Mesendoderm (in vitro differentiated cells): ENCODE data around the gene QPRT. TPM values are rescaled to one million over a fixed set of nuclear protein-coding genes. Genes with fewer than 3 reads are reported as not detected.
"Not testable (repeated sequence)": the region's sequence is repeated elsewhere in the genome, so short reads cannot be mapped to it uniquely, and the experiment has no call there.

Source experiments
- DNase-seq: peaks from one replicate; pipeline ENCODE4 v3.0.0; 2013
- H2AK5ac ChIP-seq: 2 replicates; pipeline ENCODE4 v1.6.1; 2013; ENCODE audit warnings: low read length, inconsistent platforms
- H2BK120ac ChIP-seq: 2 replicates; pipeline ENCODE4 v1.6.1; 2013; ENCODE audit warnings: low read depth, mild to moderate bottlenecking, low read length, moderate library complexity, mixed read lengths
- H2BK15ac ChIP-seq: replicated peaks from 2 replicates; pipeline ENCODE4 v1.6.1; 2013; ENCODE audit warnings: low read depth, mild to moderate bottlenecking, moderate library complexity
- H2BK5ac ChIP-seq: 2 replicates; pipeline ENCODE4 v1.6.1; 2013; ENCODE audit warnings: low read length, inconsistent platforms
- H3K18ac ChIP-seq: 2 replicates; pipeline ENCODE4 v1.6.1; 2013; ENCODE audit warnings: mild to moderate bottlenecking, low read length, mixed read lengths
- H3K23ac ChIP-seq: one replicate; pipeline ENCODE4 v1.6.1; 2013; ENCODE audit warnings: low read length
- H3K27ac ChIP-seq: 2 replicates; pipeline ENCODE4 v1.5.1; 2013; ENCODE audit warnings: low read depth, mild to moderate bottlenecking, inconsistent platforms, low read length, moderate library complexity
- H3K27me3 ChIP-seq: 2 replicates; pipeline ENCODE4 v1.6.1; 2013; ENCODE audit warnings: low read length, control low read depth, mild to moderate bottlenecking, inconsistent platforms; ENCODE audit not compliant: insufficient read depth, poor library complexity
- H3K36me3 ChIP-seq: 2 replicates; pipeline ENCODE4 v1.6.1; 2013; ENCODE audit warnings: low read length, inconsistent platforms; ENCODE audit not compliant: control insufficient read depth, insufficient read depth
- H3K4ac ChIP-seq: one replicate; pipeline ENCODE4 v1.6.1; 2013; ENCODE audit warnings: low read depth, mild to moderate bottlenecking, low read length, moderate library complexity
- H3K4me1 ChIP-seq: 2 replicates; pipeline ENCODE4 v1.6.1; 2013; ENCODE audit warnings: low read depth, low read length, inconsistent platforms; ENCODE audit not compliant: control insufficient read depth
- H3K4me2 ChIP-seq: 2 replicates; pipeline ENCODE4 v1.6.1; 2013; ENCODE audit warnings: low read length
- H3K4me3 ChIP-seq: 2 replicates; pipeline ENCODE4 v1.5.1; 2013; ENCODE audit warnings: mild to moderate bottlenecking, low read length
- H3K56ac ChIP-seq: one replicate; pipeline ENCODE4 v1.6.1; 2013; ENCODE audit warnings: low read length
- H3K79me1 ChIP-seq: 2 replicates; pipeline ENCODE4 v1.6.1; 2013; ENCODE audit warnings: low read length, inconsistent platforms
- H3K79me2 ChIP-seq: 2 replicates; pipeline ENCODE4 v1.6.1; 2013; ENCODE audit warnings: mild to moderate bottlenecking, low read length; ENCODE audit not compliant: control insufficient read depth, insufficient read depth
- H3K9ac ChIP-seq: 2 replicates; pipeline ENCODE4 v1.6.1; 2013; ENCODE audit warnings: low read length, inconsistent platforms
- H4K5ac ChIP-seq: one replicate; pipeline ENCODE4 v1.6.1; 2013; ENCODE audit warnings: low read length
- H4K8ac ChIP-seq: one replicate; pipeline ENCODE4 v1.6.1; 2013; ENCODE audit warnings: low read depth, mild to moderate bottlenecking, control low read depth, low read length, moderate library complexity
- WGBS: extraction: QIAGEN DNeasy Blood & Tissue Kit; methylation state at CpG from one replicate; pipeline ENCODE4 v1.1.7; 2013; ENCODE audit warnings: low lambda C conversion rate, missing lambda C conversion rate; ENCODE audit not compliant: insufficient coverage; ENCODE audit errors: extremely low coverage; 5-methylcytosine and 5-hydroxymethylcytosine counted together
- polyA plus RNA-seq, 2 experiments: library from polyadenylated mRNA; stranded (reverse); fragments of 200-250 nt; gene quantifications; one replicate each; pipeline ENCODE4 v1.2.3, GENCODE V29; 2013

The QPRT gene
- polyA plus RNA-seq (2013, experiment 1 of 2) = 85.6 TPM
- polyA plus RNA-seq (2013, experiment 2 of 2) = 82.1 TPM

- Histone ChIP-seq H3K27ac (peak within 1 kb of the TSS; percentile 94), H3K56ac (peak within 1 kb of the TSS; percentile 86), H2BK5ac (peak within 1 kb of the TSS; percentile 95), H3K4me3 (peak within 1 kb of the TSS; percentile 8), H3K27me3 (no peaks in the 10 kb centered on the region), H4K8ac (peak within 1 kb of the TSS; percentile 43), H3K18ac (peak within 1 kb of the TSS; percentile 95), H3K36me3 (no peaks in the 10 kb centered on the region), H3K79me2 (peaks cover 9% of the 10 kb centered on the region), H2BK120ac (peak within 1 kb of the TSS; percentile 69), H2AK5ac (peak within 1 kb of the TSS; percentile 88), H3K4me2 (peak within 1 kb of the TSS; percentile 36), H3K4ac (peak within 1 kb of the TSS; percentile 95), H3K23ac (no peak within 1 kb of the TSS), H3K79me1 (peaks cover 2% of the 10 kb centered on the region), H2BK15ac (no peak within 1 kb of the TSS), H3K9ac (peak within 1 kb of the TSS; percentile 66), H3K4me1 (peaks cover 2% of the 10 kb centered on the region), H4K5ac (no peak within 1 kb of the TSS)
- peak; percentile 98 for DNase-seq
- WGBS = no CpG with 5 or more reads among the region's 5 CpGs
Observed at GRCh38 chr16:29678691-29679267, at the start of gene QPRT. Gene QPRT (plus strand): TSS chr16:29679180. CDS start chr16:29679198, 18 bp downstream.

GRCh38 chr16:29629318-29629717 is 49.7 kb upstream of the QPRT start:
- not testable (repeated sequence) for H4K8ac ChIP-seq, H3K79me2 ChIP-seq, H3K79me1 ChIP-seq, H2AK5ac ChIP-seq, H3K27ac ChIP-seq, H3K56ac ChIP-seq, H3K27me3 ChIP-seq, H3K9ac ChIP-seq, H3K4me3 ChIP-seq, H3K4me2 ChIP-seq, H3K4me1 ChIP-seq, H2BK15ac ChIP-seq, H2BK5ac ChIP-seq, H3K23ac ChIP-seq, H4K5ac ChIP-seq, H3K18ac ChIP-seq, H3K4ac ChIP-seq, H2BK120ac ChIP-seq, DNase-seq, H3K36me3 ChIP-seq
- no CpG with 5 or more reads among the region's 10 CpGs for WGBS

- DNase-seq, H3K9ac ChIP-seq, H2AK5ac ChIP-seq, H2BK120ac ChIP-seq, H3K27me3 ChIP-seq, H4K5ac ChIP-seq, H3K79me2 ChIP-seq, H2BK5ac ChIP-seq, H3K4me2 ChIP-seq, H3K36me3 ChIP-seq, H3K56ac ChIP-seq, H3K18ac ChIP-seq, H3K27ac ChIP-seq, H2BK15ac ChIP-seq, H3K4ac ChIP-seq, H3K23ac ChIP-seq, H3K79me1 ChIP-seq, H3K4me3 ChIP-seq, H3K4me1 ChIP-seq, H4K8ac ChIP-seq: not testable (repeated sequence)
- no CpG with 5 or more reads among the region's 20 CpGs for WGBS
Observed at GRCh38 chr16:29631658-29632057, 47.3 kb upstream of the QPRT start.

- not testable (repeated sequence) for H3K9ac ChIP-seq, H3K4me3 ChIP-seq, H2AK5ac ChIP-seq, H3K23ac ChIP-seq, H3K79me1 ChIP-seq, DNase-seq, H3K27me3 ChIP-seq, H3K36me3 ChIP-seq, H2BK120ac ChIP-seq, H3K56ac ChIP-seq, H3K4ac ChIP-seq, H3K18ac ChIP-seq, H2BK15ac ChIP-seq, H3K79me2 ChIP-seq, H3K4me1 ChIP-seq, H4K5ac ChIP-seq, H3K4me2 ChIP-seq, H2BK5ac ChIP-seq, H3K27ac ChIP-seq, H4K8ac ChIP-seq
- no CpG with 5 or more reads among the region's 16 CpGs for WGBS
Observed at GRCh38 chr16:29635902-29636301, 43.1 kb upstream of the QPRT start.

GRCh38 chr16:29636368-29636767 is 42.6 kb upstream of the QPRT start:
- not testable (repeated sequence) for H3K23ac ChIP-seq, H3K79me1 ChIP-seq, H3K4ac ChIP-seq, H3K79me2 ChIP-seq, H2AK5ac ChIP-seq, H3K56ac ChIP-seq, H2BK120ac ChIP-seq, H3K4me3 ChIP-seq, H3K27me3 ChIP-seq, H3K4me2 ChIP-seq, H4K5ac ChIP-seq, DNase-seq, H3K36me3 ChIP-seq, H4K8ac ChIP-seq, H3K9ac ChIP-seq, H3K27ac ChIP-seq, H3K4me1 ChIP-seq, H3K18ac ChIP-seq, H2BK5ac ChIP-seq, H2BK15ac ChIP-seq
- no CpG with 5 or more reads among the region's 5 CpGs for WGBS

GRCh38 chr16:29638751-29639150 is 40.2 kb upstream of the QPRT start:
- not testable (repeated sequence) for H2AK5ac ChIP-seq, H2BK15ac ChIP-seq, H3K4me3 ChIP-seq, H3K79me2 ChIP-seq, H3K27me3 ChIP-seq, H4K8ac ChIP-seq, H3K27ac ChIP-seq, H3K36me3 ChIP-seq, H3K4me2 ChIP-seq, H3K18ac ChIP-seq, H4K5ac ChIP-seq, H3K79me1 ChIP-seq, H3K4ac ChIP-seq, H3K9ac ChIP-seq, H2BK120ac ChIP-seq, H2BK5ac ChIP-seq, H3K4me1 ChIP-seq, H3K23ac ChIP-seq, H3K56ac ChIP-seq, DNase-seq
- WGBS = no CpG with 5 or more reads among the region's 8 CpGs
